G401.6 (cell line): ENCODE data around the gene ZRANB1.

Experiments
- FAIRE-seq: peaks from 2 replicates; lab custom pipeline; 2012; peaks lifted over from hg19 to GRCh38; lab: Jason Lieb, UNC

The ZRANB1 gene

DNA sequence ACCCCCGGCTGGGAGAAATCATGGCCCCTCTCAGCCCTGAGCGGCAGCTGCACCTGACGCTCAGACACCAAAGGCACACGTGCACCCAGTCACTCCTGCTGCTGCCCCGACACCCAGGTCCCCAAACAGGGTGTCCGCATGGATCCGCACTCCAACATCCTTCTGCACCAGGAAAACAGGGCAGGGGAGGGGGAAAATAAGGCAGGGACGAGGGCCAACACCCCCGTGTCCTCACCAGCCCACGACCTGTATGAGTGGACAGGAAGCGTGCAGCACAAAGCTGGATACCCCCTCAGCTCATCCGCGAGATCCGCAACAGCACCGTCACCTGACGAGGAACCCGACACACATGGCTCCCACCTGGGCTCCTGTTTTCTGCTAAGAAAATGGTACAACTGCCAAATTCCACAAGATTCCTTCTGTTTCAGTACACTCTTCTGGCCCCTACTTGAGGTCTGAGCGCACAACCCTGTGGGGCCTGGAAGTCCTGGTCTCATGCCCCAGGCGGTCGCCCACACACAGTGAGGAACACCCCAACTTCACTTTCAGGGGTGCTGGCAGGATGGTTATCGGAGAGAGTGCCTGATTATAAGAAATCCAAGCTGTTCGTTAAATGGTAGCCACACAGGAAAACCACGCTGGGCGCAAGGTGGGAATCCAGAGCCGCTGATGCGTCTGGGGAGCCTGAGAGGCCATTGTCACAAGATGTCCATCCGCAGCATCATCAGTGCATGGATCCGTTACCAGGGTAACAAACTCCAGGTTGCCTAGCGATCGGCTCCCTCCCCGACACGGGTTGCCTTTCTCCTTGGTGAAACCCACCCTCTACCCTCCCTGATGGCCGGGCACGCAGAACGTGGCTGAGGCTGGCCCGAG is 63.6 kb downstream of the ZRANB1 start:
- FAIRE-seq: no peak

DNA sequence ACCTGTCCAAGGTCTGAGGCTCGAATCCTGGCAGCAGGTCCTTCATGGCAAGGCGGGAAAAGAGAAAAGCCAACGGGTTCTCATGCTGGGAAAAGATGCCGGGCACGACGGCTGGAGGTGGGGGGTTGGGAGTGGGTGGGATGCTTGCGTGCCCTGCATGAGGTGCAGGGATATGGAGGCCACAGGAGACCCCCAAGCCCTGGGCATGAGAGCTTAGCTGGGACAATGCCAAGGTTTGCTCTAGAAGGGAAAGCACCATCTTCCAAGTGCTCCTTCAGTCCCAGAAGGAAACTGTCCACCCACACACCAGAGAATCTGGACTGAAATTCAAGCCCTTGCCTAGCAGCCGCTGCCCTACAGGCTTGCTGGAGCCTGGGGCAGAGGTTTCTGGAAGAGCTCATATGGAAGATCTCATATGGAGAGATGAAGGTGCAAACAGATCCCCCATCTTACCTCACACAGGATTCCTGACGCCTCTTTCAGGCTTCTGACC is 64.3 kb downstream of the ZRANB1 start:
- FAIRE-seq: no peak

DNA sequence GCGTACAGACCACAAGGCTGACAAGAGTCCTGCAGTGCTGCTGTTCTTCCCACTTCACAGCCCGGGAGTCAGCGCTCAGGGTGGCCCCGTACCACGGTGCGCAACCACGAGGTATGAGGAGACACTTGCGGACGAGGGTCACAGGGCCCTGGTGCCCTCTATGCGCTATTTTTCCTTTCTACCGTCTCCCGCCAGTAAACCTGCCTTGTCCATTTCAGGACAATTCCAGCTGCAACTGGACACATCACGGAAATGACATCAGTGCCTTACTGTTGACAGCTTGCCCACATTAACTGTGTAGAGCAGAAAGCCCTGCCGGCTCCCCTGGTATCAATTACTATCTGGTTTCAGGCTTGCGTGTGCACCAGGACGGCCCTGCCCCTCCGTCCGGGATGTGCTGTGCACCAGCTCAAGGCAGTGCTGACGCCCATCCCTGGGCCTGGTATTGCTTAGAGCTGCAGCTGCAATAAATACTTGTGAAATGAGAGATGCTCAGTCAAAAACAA is 65.1 kb downstream of the ZRANB1 start:
- no peak for FAIRE-seq

DNA sequence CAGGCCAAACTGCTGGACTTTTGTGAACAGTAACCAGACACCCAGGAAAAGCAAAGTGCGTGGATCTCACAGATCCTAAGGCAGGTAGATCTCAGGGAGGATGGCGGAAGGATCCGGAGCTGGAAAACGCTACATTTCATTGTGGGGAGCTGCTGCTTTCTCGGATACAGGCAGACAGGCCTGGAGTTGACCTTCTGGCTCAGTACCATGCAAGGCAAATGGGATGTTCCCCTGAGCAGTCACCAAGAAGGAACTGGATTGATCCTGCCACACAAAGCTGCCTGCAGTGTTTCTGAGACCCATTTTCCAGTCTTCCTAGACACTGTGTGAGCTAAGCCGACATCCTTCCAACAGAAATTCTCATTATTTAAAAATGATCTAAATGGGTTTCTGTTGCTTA is 65.5 kb downstream of the ZRANB1 start:
- no peak for FAIRE-seq

DNA sequence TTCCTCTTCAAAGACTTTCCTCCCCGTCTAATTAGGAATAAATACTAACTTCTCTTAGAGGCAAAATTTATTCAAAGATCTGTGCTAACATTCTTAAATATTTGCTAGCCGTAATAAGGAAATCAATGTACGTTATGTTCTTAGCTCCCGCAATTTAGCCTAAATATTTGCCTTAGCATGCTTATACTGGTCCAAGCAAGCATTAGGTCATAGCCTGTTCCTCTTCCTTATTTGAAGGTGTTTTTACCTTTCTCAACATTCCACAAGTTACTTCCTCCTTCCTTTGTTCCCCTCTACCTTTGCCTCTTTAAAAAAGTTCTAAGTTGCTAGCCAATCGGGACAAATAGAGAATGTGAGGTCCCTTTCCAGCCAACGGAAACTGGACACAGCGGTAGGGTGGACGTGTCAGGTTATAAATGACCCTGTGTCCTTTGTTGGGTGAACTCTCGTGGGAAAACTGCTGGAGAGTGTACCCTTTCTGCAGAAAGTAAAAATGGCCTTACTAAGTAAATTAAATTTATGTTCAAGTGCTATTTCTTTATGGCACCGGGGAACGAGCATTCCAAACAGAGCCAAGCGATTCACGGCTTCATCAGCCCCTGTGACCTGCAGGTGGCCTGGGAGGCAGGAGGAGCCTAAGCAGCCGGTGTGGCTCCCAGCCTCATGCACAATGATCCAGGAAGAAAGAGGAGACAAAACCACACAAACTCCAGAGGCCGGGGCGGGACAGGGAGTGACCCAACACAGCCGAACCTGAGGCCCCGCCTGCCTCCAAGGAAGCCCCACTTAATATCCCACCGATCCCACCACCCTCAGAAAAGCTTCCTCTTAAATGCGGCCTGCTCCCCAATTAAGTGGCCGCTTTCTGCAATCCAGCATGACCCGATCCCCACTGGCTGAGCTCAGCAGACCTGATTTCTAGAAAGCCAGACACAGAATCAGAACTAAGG is 67.0 kb downstream of the ZRANB1 start:
- FAIRE-seq: no peak

DNA sequence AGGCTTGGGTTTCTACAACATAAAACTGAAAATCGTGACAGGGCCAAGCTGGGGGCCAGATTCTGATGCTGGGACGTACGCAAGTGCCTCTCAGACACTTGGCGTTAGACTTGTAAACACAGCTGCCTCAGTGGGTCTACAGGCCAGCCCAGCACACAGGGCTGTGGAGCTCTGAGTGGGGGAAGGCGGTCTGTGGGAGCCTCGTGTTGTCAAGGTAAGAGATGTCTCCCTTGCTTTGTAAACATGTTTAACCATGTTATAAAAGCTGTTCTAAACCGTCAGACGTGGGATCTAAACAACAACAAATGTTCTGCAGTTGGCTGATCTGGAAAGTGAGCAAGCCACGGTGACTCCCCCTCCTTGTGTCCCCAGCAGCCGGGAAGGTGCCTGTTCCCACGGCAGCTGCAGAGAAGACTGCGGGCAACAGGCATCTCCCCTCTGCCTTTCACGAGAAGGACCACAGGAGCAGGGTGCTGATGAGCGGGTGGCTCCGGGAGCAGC is 67.8 kb downstream of the ZRANB1 start:
- FAIRE-seq: no peak

DNA sequence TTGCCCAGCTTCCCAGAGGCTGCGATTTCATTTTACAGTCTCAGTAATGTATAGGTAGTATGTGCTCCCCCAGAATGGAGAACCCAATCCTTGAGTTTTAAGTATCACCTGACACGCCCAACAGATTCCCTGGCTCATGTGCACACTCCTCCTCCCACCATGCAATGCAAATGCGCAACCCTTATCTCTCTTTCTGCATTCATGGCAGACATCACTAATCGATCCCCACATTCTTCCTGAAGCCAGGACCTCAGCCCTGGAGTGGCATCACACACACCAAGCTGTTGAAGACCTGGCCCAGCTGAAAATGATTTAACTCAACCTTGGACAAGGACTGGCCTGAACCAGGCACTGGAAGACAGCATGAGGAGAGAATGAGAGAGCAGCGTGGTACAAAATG is 68.4 kb downstream of the ZRANB1 start:
- FAIRE-seq: no peak

DNA sequence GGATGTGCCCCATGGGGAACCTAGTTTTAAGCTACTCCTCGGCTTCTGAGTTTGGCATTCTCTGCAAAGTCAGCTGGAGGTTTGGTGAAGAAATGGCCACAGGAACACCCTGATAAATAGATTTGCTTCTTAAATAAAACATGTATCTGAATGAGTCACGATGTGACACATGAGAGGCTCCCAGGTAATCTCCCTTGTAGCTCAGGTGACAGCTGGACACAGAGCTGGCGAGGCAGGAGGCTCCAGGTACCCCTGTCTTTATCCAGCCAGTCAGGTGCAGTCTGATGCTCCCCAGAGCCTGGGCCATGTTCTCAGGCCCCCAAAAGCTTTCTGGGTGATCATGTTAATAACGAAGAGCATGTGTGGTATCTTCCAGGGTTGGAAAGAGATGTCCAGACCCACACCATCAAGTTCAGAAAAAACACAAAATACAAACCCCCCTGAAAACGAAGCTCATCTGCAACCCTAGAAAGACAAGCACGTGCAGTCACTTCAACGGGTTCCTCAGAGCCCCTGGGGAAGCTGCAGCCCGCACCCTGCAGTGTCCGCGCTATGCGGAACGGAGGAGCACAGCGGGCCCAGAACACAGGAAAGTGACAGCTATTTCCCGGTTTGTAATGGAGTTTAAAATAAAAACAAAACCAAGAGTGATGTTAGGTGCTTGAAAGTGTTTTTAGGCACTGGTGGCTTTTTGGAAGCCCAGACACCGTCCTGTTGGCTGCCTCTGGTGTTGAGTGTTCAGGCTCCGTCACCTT is 69.4 kb downstream of the ZRANB1 start:
- no peak for FAIRE-seq

DNA sequence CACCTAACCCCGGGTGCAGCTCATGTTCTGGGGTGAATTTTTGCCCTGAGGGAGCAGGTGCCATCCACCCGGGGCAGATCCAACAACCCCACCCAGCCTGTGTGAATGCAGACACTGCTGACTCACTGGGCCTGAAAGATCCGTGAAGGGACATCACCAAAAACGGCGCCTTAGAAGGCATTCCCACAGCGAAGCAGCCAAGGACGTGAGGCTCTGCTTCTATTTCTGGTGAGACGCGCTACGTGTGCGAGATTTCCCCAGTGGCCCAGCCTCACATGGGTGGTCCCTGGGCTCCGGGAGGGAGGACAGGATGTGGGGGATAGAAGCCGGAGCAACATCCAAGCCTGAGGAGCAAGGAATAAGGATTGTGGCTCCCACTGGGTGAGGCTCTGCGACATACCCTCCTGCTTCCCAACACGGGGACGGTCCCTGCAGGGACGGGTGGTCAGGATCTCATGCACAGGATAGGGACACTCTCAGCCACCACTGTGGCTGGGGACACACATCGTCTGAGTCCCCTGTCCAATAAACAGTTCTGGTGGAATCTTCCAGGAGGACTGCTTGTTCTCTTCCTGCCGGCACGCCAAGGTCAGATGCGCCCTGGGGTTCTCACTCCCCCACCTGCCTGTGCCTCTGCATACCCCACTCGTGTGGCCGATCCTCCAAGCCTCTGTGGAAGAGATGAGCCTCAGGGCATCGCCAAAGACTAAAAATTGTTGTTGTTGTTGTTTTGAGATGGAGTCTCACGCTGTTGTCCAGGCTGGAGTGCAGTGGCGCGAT is 70.2 kb downstream of the ZRANB1 start:
- FAIRE-seq: no peak

DNA sequence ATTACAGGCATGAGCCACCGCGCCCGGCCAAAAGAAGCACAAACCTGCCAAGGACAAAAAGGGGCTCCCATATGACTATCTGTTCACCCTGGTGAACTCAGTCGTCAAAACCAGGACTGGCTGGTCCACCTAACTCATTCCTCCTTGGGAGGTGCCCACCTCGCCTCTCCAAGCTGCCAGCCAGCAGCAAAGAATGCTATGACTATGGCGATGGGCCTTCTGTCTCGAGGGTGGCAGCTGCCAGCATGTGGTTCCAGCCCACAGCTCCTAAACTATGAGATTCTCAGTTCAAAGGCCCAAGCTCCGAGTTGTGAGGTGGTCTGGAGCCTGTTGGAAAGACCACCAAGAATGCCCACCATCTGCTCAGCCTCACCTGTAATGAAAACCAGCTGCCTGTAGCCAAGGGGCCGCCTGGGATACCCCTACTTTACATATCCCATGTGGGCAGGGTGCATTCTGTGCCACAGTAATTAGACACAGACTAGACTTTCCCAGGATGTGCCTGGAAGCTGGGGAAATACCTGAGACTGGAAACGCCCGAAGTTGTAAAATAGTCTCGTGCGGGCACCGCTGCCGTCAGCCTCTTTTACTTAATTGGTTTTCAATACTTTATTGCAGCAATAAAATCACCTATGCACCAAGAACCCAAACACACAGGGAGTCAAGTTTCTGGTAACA is 71.1 kb downstream of the ZRANB1 start:
- no peak for FAIRE-seq

DNA sequence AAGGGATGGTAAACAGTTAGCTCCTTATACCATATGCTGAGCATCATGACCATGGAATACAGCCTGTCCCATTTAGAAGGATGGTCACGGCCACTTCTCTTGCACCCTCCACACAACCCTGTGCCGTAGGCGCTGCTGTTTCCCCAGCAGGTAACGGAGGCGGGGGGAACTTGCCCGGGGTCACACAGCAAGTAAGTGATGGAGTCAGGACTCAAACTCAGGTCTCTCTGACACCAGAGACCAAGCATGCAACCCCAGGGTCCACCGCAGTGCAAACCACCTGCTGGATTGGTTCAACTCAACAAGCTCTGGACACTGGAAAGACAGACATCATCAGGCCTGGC is 71.6 kb downstream of the ZRANB1 start:
- no peak for FAIRE-seq

DNA sequence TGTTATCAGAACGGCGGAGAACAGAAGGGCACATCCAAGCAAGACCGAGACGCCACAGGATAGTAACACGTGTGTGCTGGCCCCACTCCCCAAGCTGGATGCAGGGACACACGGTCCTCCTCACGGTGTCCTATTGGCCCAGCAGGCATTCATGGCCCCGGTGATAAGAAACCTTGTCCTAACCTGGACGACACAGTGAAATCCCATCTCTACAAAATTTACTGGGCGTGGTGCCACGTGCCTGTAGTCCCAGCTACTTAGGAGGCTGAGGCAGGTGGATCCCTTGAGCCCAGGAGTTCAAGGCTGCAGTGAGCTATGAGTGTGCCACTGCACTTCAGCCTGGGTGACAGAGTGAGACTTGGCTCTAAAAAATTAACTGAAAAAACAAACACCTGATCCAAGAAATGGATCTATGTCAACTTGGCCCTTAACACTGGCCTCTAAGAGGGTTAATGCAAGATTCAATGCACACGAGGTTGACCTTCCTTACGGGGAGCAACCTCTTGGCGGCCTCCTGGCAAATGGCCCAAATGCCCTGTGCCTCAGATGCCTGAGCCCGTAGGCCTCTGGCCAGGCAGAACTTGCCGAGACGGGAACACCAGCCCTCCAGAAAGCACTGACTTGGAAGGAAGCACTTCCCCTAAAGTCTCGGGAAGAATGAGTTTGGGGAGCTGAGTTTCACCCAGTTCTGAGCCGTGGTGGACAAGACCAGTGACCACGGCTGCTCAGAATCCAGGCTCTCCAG is 72.3 kb downstream of the ZRANB1 start:
- FAIRE-seq: no peak

DNA sequence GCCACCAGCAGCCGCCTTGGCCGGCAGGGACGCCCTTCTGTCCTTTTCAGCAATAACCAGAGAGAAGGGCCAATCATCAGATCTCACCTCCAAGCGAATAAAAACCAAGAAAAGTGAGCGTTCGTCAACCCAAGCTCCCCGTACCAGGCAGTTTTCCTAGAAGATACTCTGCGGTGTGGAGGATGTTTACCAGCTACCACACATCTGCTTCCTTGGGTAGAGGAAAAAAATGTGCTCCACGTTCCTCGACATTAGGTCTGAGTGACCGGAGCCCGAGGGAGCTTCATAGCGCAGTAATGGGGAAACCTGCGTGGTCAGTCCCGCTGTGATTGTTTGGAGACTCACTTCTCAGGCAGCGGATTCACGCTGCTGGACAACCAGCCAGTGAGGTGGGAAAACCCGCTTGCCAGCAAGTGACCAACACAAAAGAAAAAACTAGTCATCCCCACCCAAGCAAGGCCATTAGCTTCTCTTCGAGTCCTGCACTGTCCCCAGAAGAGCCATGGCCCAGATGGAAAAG is 73.0 kb downstream of the ZRANB1 start:
- no peak for FAIRE-seq

DNA sequence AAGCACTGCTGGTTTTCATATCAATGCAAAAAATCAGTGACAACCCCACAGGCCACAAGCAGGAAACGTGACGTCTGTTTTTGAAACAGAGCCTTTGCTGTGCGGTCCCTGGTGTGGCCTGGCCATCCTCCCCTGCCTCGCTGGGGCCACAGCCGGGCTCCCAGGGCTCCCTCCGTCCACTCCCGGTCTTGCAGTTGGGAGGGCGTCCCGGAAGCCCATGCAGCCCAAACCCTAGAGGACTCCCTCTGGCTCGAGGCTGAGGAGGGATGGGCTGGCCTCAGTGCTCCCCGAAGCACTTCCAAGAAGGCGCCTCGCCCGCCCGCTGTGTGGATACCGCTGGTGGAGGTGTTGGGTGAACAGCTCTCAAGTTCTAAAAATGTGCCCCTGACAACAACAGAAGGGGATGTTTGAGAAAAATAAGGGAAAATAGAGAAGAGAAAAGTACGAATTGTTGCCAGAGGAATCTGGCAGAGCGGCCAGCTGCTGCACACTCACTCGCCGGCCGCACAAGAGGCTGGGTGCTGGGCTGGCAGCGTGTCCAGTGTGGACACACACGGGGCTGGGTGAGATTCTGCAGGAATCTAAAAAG is 73.5 kb downstream of the ZRANB1 start:
- no peak for FAIRE-seq

DNA sequence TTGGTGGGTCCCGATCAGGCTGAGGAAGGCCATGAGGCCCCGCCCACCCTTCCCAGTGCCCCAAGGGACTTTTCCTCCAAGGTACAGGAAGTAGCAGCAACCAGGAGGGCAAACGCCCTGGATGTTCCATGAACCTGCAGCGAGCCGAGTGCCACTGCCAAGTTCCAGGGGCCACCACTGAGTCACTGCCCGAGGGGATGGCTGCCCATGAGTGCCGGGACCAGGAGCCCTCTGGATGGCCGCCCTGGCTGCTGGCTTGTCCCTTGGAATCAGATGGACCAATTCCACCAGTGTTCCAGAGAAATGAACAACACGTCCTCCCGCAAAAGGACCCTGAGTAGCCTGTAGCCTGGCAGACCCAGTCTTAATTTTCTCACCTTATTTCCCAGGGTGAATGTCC is 74.2 kb downstream of the ZRANB1 start:
- no peak for FAIRE-seq

DNA sequence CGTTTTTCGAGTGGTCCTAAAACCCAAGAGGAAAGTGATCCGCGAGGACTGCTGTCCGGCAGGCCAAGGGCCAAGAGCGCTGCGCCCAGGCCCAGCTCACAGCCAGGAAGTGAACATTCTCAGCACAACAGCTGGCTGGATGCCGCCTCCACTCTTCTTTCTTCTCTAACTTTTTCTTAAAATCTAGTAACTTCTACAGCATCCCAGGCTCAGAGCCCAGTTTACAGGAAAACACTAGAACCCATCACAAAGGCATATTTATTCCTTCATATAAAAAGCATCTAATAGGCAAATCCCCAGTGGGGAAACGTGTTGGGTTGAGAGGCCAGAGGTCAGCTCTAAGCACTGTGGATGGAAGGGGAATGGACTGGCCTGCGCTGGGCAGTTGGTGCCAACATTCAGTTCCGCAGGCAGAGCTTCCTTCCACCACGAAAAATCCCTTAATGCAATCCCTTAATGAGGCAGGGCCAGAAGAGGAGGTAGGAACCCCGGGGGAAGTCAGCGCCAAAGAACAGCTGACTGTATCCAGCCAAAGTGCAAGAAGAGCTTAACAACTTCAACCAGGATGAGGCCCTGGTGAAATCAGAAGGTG is 74.8 kb downstream of the ZRANB1 start:
- no peak for FAIRE-seq

DNA sequence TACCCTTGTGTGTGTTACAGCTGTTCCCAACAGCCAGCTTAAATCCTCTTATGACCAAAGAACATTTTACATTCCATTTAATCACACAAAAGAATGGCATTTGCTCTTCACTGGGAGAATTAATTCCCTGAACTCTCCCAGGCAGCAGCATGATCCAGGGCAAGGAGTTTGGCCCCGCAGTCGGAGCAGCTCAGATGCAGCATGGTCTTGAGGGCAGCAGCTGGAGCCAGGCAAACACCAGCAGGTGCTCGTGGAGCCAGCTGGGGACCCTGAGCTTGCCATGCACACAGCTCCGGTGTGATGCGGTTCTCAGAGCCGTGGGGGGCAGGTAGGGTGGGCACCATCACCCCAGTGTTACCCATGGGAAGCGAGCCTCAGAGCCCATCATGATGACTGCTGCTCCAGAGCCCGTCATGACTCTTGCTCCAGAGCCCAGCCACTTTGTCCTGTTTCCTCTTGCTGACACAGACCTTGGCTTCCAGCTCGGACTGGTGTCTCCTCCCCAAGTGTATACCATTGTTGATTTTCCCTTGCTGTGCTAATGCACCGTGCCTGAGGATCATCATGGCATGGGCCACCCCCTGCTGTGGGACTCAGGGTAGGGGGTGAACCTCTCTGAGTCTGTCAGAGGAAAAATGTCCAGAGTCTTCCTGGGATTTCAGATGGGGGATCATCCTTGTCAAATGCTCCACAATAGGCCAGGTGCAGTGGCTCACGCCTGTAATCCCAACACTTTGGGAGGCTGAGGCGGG is 75.8 kb downstream of the ZRANB1 start:
- FAIRE-seq: no peak

DNA sequence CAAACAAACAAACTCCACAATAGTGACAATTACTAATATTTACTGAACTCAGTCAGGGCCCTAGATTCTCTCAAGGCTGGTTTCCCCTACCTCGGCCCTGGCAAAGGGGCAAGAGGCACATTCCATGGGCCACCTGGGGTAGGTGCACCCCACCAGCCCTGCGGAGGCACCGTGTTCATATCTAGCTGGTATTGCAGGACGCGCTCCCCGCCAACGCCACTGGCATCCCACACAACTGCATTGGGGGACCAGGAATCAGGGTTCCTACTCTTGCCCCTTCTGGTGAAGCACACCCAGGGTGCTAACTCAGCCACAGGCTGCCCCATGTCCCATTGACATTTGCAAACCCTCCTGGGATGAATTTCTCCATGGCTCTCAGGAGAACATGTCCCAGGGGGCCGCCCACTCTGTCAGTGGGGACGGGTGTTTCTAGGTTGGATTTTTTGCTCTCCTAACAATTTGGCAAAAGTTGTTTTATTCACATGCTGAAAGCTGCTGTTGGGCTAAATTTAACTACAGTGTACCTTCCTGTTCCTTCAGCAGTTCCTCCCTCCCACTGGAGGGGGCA is 76.7 kb downstream of the ZRANB1 start:
- FAIRE-seq: no peak
